ENCODE data around the gene WSCD2. TPM values are rescaled to one million over a fixed set of nuclear protein-coding genes. Genes with fewer than 3 reads are reported as not detected.

Gene WSCD2
- total RNA-seq, 2 donors from 2014 or later, result 0.31 TPM; not detected in 1

- peaks cover 0 to 6% of the 10 kb centered on the region in 2 donors for H3K9me3 ChIP-seq
- H3K4me3 ChIP-seq, result no peak overlapping the region
- no peak for TF ChIP-seq CTCF (IDR thresholded peaks at IDR 0.05)
- no peak for DNase-seq (ENCODE audit: low spot score)
- no peaks in the 10 kb centered on the region for H3K36me3 ChIP-seq
- no peaks in the 10 kb centered on the region for H3K27me3 ChIP-seq
- no peaks in the 10 kb centered on the region for H3K4me1 ChIP-seq
- no peak overlapping the region for H3K27ac ChIP-seq
These were observed 111.8 kb downstream of the WSCD2 start for GRCh38 chr12:108240928-108241327.

DNA sequence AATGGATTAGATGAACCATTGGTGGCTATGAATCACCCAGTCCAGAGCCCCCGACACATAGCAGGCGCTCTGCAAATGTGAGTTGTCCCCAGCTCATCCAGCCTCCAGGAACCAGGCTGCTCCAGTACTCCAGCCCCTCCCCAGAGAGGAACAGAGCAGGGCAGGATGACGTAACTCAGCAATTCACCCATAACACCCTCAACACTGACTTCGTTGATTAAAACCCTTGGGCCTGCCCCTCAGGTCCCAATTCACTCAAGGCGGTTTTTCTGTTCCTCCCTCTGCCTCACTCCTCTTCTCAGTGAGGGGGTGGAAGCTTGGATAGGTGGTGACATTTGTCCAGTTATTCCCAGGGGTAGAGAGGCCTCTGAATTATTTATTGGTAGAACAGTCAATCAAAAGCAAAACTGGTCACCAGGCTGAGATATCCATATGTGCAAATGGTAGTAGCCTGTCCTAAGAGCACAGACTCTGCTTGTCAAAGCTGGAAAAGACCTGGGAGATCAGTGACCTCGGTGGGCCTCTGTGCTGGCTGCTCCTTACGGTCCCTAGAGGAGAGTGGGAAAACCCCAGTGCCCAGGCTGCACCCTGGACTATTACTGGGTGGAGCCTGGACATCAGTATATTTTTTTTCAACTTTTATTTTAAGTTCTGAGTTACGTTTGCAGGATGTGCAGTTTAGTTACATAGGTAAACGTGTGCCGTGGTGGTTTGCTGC is 113.1 kb downstream of the WSCD2 start:
- Histone ChIP-seq H3K36me3 (no peaks in the 10 kb centered on the region), H3K27me3 (no peaks in the 10 kb centered on the region), H3K27ac (no peak overlapping the region), H3K4me1 (no peaks in the 10 kb centered on the region), H3K9me3 (peaks cover 0 to 6% of the 10 kb centered on the region in 2 donors), H3K4me3 (no peak overlapping the region)
- no peak for DNase-seq (ENCODE audit: low spot score)
- no peak for TF ChIP-seq CTCF (IDR thresholded peaks at IDR 0.05)

GRCh38 chr12:108247130-108247529 is 118.0 kb downstream of the WSCD2 start:
- Histone ChIP-seq H3K27me3 (no peaks in the 10 kb centered on the region), H3K4me3 (no peak overlapping the region), H3K9me3 (no peaks in the 10 kb centered on the region), H3K4me1 (no peaks in the 10 kb centered on the region), H3K27ac (no peak overlapping the region), H3K36me3 (no peaks in the 10 kb centered on the region)
- no peak for DNase-seq (ENCODE audit: low spot score)
- TF ChIP-seq CTCF (IDR thresholded peaks at IDR 0.05), result no peak

GRCh38 chr12:108248011-108248410 is 118.9 kb downstream of the WSCD2 start:
- Histone ChIP-seq H3K27me3 (no peaks in the 10 kb centered on the region), H3K36me3 (no peaks in the 10 kb centered on the region), H3K27ac (no peak overlapping the region), H3K9me3 (no peaks in the 10 kb centered on the region), H3K4me3 (no peak overlapping the region), H3K4me1 (no peaks in the 10 kb centered on the region)
- TF ChIP-seq CTCF (IDR thresholded peaks at IDR 0.05), result no peak
- no peak for DNase-seq (ENCODE audit: low spot score)

DNA sequence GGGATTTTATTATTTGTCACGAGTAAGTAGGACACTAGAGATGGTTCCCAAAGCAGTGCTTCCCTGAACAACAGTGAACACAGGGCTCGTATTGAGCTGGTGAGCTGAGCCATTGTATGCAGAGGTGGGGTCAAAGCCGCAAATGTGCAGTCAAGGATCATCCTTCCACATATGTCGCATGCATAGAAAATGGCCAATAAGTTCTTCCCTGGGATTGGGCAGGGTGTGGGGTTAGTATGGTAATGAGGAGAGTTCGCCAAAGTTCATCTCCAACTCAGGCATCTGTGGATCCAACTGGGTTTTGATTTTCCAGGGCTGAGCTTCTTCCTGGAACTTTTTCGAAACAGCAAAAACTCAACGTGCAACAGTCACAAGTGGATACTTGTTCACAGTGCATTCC is 123.4 kb downstream of the WSCD2 start:
- DNase-seq (ENCODE audit: low spot score), result no peak
- Histone ChIP-seq H3K27me3 (no peaks in the 10 kb centered on the region), H3K9me3 (no peaks in the 10 kb centered on the region), H3K36me3 (no peaks in the 10 kb centered on the region), H3K27ac (no peak overlapping the region), H3K4me1 (no peaks in the 10 kb centered on the region), H3K4me3 (no peak overlapping the region)
- TF ChIP-seq CTCF (IDR thresholded peaks at IDR 0.05), result no peak

- TF ChIP-seq CTCF (IDR thresholded peaks at IDR 0.05), result no peak
- no peaks in the 10 kb centered on the region for H3K4me1 ChIP-seq
- H3K27ac ChIP-seq, result no peak overlapping the region
- no peaks in the 10 kb centered on the region for H3K36me3 ChIP-seq
- no peaks in the 10 kb centered on the region for H3K27me3 ChIP-seq
- DNase-seq (ENCODE audit: low spot score), result no peak
- H3K4me3 ChIP-seq, result no peak overlapping the region
- no peaks in the 10 kb centered on the region for H3K9me3 ChIP-seq
These were observed 124.5 kb downstream of the WSCD2 start for GRCh38 chr12:108253540-108253939.

All from right atrium auricular region (tissue), 2 donors.